Stimulated activated CD8-positive, alpha-beta memory T cell treated with anti-CD3 and anti-CD28 coated beads, Interleukin-2, amount 100 ng/mL, for 1 hour (primary cell): ENCODE results near the gene PABPC1L.

Experiments used
- DNase-seq, 2 donors: peaks; one replicate each; pipeline ENCODE4 v3.0.0-alpha.2; 2020; ENCODE audit warnings: low read depth in 2 of 2

The PABPC1L gene

DNA sequence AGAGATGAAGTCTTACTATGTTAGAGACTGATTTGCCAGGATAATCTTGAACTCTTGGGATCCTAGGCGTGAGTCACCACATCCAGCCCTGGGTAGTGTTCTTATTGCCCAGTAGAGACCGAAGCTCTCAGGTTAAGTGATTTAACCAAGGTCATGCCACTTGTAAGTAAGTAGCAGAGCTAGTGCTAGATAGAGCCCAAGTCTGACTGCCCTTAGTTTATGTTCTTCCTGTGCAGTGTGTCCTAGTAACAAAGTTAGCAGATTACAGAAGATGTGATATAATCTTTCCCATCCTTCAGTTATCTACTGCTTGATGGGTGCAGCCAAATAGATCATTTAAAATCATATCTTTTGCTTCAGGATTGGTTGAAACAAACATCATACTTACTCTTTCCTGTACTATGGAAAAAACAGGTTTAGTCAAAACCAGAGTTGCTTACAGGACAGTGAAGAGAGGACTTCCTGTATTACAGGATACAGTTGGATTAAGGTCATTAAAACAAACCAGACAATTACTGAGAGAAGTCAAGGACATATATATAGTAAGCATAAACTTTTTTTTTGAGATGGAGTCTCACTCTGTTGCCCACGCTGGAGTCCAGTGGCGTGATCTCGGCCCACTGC is 9.5 kb upstream of the PABPC1L start:
- DNase-seq: no peak

DNA sequence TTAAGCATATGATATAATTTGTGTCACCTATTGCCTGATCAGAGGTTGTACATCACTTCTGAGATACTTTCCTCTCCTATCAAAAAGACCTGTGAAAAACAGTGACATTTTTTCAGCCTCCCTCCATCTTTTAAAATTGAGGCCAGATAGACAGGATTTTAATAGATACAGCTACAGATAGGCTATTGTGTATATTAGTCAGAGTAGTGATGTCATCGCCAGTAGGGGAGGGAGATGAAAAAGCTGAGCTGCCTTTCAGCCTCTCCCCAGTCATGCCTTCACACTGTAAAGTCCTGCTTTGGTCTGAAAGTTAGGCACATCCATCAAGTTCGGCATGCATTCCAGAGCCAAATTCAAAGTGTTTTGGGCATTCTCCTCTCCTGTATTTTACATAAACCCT is 7.9 kb upstream of the PABPC1L start:
- DNase-seq: no peak

DNA sequence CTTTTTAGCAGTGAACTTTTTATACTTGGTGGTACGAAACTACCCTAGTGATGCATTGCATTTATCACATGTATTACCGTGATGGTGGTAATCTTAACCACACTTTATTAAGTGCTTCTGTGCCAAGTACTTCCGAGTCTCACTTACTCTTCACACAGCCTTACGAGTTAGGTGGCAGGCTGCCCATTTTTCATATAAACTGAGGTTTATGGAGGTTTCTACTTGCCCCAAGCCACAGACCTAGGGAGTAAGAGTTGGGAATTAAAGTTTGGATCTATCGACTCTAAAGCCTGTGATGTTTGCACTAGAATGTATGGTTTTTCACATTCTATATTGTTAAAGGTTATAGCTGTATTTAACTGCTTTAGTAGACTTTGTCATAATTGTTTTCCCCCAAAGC is 5.5 kb upstream of the PABPC1L start:
- no peak for DNase-seq

DNA sequence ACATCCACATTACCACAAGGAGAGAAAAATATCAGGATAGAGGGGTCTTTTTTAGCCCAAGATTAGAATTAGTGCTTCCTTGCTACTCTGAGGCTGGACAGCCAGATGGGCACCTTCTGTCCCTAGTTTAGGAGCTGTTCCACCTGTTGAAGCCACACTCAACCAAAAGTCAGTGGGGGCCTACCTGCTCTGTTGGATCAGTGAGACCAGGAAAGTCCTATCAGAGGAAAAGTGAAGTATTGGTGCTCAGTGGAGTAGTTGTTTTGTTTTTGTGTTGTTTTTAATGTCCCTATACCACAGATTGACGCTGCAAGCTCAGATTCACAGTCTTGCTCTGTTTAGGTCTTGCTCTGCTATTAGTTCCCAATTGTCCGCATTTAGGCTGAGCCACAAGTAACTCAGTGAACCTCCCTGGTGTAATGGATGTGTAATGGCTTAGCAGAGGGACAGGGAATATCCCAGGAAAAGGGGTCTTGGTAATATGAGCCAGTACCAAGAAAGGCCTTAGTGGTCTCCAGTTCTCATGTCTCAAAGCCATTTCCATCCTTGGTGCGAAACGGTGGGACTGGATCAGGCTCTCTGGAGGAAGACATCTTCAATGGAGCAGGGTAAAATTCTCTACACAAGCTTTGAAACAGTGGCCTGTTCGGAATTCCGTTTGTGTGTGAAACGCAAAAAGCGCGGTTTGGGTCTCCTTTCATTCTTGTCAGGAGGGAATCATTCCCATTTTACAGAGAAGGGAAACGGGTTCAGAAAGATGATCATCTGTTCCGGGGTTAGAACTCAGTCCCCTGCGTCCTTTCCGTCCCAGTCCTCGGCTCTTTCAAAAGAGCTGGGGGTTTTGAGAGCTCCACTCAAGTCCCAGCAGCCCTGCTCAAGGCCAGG is 631 bp upstream of the PABPC1L start:
- no peak for DNase-seq

DNA sequence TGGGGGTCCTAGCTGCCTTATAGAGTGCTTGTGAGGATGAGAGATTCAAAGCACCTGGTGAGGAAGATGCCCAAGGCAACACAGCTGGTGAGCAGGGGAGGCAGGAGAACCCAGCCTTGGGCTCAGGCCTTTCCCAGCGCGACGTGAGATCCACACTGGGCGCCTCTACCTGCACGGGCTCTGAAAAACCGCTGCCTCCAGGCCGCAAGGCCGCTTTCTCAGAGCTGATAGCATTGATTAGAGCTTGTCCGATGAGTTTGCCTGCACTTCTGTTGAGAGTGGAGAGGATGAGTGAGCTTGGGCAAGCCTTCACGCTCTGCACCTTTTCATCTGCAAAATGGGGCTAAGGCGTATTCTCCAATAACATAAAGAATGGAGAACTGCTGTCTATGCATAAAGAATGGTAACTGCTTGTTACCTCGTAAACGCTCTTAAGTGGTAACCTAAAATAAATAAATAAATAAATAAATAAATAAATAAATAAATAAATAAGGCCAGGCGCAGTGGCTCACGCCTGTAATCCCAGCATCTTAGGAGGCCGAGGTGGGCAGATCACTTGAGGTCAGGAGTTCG is 916 bp downstream of the PABPC1L start:
- DNase-seq: no peak

DNA sequence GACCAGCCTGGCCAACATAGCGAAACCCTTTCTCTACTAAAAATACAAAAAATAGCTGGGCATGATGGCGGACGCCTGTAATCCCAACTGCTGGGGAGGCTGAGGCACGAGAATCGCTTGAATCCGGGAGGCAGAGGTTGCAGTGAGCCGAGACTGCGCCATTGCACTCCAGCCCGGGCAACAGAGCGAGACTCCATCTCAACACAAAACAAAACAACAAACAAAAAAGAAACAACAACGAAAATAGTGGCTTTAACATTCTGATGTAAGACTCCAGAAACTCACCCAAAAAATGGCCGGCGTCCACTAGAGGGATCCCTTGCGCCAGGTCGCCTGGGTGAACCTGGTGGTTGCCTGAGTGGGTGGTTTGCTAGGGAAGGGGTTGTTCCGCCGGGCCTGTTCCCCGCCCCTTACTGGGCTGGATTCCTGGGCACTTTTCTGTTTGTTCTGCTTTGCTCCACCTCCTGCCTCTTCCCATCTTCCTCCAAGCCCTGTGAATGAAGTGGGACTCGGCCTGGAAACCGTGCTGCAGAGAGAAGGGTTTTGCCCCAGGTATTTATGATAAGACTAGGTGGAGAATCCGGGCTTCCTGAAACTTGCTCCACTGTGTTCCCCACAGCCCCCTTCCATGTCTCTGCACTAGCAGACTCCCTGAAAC is 1.5 kb downstream of the PABPC1L start:
- DNase-seq: no peak

DNA sequence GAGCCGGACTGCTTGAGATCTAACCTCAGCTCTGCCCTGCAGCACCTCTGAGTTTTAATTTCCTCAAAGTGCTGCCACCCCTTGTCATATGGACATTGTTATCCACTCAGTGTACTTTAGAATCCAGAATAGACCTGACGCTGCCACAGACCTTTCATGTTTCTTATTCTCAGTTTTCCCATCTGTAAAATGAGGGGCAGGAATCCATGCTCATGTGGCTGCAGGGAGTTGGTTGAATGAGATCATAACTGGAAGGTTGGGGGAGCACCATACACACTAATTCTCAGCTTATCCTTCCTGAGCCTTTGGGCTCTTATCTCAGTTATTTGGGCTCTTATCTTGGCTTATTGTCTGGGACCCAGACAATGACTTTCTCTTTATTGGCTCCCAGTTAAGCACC is 2.3 kb downstream of the PABPC1L start:
- DNase-seq: no peak

DNA sequence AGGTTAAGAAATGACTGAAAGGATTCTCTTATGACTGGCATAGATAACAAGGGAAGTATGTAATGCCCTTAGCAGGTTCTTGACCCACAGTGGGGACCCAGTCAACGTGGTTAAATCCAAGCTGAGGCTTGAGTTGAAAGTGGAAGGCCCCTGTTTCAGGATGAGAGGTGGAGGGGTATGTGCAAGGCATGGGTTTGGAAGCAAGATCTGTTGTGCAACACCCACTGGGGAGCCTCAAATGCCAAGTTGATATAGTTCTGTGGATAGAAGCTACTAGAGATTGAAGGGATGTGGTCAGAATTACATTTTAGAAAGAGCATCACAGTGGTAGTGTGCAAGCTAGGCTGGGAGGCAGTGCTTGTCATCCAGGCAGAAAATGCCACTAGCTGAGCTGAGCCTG is 5.1 kb downstream of the PABPC1L start:
- no peak for DNase-seq

DNA sequence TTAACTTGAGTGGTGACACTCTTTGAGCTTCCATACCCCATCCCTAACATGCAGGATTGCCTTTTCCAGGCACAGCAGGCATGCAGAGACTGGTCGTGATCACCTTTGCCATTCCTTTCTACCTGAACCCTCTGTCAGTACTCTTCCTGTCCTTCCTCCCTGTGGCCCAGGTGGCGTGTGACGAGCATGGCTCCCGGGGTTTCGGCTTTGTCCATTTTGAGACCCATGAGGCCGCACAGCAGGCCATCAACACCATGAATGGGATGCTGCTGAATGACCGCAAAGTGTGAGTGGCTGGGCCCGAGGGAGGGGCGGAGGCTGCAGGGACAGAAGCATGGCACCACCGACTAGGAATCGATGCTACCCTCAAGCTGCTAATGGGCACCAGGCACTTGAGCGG is 6.7 kb downstream of the PABPC1L start:
- no peak for DNase-seq

DNA sequence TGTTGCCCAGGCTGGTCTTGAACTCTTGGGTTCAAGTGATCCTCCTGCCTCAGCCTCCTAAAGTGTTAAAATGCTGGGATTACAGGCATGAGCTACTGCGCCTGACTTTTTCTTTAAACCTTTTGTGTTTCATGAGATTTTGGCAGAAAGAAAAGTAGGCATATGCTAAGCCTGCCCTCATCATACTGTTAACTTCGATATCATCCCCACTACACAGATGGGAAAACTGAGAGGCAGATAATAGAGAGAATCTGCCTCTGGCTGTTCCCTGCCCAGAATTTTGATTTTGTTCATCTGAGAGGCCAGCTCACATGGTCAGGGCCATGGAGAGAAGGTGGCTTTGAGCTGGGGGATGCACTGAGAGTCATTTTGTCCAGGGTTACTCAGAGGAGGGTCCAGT is 7.5 kb downstream of the PABPC1L start:
- no peak for DNase-seq

DNA sequence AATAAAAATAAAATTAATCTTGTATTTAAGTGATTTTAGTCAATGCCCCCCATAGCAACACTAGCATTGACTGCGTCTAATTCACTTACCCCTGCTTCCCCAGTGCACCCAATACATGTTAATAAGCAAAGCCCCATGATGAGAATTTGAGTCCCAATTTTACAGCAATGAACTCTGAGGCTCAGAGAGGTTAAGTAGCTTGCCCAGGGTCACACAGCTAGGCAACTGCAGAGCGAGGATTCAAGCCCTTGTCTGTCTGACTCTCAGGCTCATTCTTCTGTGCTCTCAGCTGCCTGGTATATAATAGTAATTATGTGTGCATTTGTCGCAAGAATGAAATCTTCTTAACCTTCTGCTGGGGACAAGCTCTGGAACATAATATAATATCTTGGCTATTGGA is 8.5 kb downstream of the PABPC1L start:
- no peak for DNase-seq

DNA sequence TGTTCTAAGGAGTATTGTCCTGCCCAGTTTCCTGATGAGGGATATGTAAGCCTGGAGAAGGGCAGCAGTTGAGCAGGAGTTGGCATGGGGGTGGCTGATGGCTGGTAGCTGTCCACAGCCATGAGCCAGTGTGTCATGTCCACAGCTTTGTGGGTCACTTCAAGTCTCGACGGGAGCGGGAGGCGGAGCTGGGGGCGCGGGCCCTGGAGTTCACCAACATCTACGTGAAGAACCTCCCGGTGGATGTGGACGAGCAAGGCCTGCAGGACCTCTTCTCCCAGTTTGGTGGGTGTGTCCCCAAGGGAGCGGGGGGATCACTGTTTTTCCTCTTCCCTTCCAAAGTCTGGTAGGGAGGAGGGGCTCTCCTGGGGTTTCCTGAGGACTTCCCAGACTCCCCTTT is 8.9 kb downstream of the PABPC1L start:
- no peak for DNase-seq

DNA sequence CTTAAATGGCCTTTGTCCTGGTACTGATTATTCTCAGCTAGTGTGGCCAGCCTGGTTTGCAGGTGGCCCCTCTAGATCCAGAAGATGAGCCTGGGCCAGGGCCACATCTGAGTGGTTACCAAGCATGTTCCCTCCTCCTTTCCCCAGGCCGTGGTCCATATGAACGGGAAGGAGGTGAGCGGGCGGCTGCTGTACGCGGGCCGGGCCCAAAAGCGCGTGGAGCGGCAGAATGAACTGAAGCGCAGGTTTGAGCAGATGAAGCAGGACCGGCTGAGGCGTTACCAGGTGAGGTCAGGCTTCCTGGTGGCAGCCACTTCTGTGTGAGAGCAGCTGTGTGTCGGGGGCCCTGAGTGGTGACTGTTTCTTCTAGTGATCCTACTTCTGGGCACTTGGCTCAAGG is 11.6 kb downstream of the PABPC1L start:
- DNase-seq: no peak

DNA sequence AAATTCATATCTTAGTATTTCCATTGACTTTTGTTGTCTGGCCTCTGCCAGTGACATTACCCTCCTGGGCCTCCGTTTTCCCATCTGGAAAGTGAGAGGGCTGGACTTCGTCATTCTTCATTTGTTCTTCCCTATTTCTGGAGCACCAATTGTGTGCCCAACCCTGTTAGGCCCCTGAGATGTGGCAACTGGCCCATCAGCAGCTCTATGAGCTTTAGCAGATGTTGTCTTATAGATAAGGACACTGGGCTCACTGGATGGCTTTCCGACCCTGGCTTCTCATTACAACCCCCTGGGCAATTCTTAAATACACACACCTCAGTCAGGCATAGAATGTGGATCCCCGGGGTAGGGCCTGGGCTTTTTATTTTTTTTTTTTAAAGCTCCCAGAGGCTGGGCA is 14.7 kb downstream of the PABPC1L start:
- no peak for DNase-seq

DNA sequence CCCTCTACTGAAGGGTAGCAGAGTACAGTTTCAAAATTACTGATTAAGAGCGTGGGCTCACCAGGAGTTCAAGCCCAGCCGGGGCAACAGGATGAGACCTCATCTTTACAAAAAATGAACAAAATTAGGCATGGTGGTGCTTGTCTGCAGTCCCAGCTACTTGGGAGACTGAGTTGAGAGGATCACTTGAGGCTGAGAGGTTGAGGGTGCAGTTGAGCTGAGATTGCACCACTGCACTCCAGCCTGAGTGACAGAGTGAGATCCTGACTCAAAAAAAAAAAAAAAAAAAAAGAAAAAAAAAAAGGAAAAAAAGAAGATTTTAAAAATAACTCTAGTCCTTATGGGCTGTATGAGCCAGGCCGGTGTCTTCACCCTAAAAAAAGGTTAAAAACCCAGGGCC is 18.7 kb downstream of the PABPC1L start:
- DNase-seq: no peak

DNA sequence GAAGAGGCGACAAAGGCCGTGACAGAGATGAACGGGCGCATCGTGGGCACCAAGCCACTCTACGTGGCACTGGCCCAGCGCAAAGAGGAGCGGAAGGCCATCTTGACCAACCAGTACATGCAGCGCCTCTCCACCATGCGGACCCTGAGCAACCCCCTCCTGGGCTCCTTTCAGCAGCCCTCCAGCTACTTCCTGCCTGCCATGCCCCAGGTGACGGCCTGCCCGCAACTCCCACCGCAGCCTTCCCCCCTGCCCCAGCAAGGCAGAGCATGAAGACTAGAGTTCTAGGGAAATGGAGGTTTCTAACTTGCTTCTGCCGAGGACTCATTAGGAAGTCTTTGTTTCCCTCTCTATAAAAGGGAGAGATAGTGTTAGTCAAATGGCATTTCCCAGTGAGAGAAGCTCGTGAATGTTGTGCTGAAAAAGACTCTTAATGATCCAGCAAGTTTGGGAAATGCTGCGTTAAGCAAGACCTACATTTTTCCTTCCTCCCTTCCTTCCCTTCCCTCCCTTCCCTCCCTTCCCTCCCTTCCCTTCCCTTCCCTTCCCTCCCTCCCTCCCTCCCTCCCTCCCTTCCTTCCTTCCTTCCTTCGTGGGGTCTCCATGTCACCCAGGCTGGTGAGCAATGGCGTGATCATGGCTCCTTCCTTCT is 20.8 kb downstream of the PABPC1L start:
- DNase-seq: no peak

DNA sequence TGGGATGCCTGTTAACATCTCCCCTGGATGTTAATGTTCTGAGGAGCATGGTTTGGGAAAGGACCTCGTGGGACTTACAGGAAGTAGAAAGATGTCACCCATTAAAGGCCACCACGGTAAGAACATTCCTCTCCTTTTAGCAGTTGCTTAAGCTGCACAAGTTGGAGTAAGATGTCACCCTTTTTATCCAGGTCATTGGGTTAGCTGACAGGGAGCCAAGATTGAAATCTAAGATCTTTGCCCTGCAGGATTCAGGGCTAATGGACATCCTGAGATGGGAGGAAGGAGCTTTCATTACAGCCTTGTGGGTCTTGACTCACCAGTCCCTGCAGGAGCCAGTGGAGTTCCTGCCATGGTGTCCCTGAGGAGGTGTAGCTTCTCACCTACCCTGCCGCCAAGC is 22.1 kb downstream of the PABPC1L start:
- no peak for DNase-seq

DNA sequence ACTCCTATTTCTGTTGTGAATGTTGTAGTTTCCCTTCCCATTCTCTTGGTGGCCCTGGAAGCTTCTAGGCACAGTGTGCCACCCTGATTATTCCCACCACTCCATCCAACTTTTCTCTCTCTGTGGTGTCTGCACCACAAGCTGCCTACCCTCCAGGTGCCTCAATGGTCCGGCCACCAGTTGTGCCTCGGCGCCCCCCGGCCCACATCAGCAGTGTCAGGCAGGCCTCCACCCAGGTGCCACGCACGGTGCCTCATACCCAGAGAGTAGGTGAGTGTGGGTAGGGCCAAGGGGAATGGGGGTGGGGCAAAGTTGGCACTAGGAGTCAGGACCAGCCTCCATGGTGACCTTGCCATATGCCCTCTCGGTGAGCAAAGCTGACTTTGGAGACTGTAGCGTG is 23.1 kb downstream of the PABPC1L start:
- no peak for DNase-seq

DNA sequence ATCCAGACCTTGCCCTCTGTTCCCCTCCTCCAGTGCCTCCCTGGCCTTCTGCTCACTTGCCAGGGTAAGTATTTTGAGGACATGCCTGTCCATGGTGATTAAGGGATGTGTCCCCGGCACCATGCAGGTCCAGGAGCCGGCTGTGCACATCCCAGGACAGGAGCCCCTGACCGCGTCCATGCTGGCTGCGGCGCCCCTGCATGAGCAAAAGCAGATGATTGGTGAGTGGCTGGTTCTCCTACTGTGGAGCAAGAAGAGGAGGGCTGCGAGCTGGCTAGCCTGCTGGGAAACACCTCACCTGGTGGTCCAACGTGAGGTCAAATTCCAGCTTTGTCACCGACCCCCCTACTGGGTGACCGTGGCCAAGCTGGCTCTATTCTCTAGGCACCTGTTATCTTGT is 26.6 kb downstream of the PABPC1L start:
- DNase-seq: no peak

DNA sequence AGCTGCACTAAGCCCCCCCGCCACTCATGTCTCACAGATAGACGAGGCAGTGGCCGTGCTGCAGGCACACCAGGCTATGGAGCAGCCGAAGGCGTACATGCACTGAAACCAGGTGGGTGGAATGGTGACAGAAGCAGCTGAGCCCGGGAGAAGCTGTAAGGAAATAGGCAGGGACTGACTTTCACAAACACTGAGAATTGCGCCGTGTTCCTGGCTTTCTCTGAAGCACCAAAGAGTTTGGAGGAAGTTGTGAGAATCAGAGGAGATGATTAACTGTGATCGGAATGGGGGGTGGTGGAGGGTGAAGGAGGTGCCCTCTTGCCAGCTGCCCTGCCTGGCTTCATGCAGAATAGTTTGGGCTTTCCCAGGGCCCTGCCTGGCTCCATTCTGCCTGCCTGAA is 28.8 kb downstream of the PABPC1L start:
- DNase-seq: no peak

DNA sequence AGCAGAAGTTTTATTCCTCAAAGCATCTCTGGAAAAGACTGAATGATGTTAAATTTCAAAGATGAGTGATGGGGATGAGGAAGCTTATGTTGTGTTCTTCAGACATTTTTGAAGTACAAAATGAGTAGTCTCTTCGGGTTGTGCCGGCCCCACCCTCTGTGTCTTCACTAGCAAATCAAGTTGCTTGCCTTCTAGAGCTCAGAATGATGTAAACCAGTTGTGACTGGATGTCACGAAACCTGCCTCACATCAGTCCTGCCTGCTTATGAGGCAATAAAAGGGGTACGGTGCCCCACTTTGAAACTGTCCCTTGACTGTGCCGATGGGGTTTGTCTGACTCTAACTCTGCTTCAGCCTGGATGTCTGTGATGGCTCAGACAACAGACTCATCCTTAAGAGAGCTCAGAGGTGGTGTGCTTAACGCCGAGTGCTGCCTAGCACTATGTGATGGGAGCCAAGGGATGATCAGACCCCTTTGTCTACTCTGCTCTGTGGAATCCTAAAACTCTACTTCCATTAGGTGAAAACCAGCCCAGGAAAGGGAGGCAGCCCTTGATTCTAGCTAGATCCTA is 31.3 kb downstream of the PABPC1L start:
- DNase-seq: no peak
